ENCODE results near the gene EVI5.

The EVI5 gene

DNA sequence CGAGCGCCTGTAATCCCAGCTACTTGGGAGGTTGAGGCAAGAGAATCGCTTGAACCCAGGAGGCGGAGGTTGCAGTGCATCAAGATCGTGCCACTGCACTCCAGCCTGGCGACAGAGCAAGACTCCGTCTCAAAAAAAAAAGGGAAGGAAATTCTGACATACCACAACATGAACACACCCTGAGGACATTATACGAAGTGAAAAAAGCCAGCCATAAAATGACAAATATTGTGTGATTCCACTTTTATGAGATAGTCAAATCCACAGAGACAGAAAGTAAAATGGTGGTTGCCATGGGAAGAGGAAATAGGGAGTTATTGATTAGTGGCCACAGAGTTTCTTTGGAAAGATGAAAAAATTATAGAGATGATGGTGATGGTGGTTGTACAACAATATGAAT is 41.7 kb downstream of the EVI5 start:
- no peak overlapping the region for H3K4me3 ChIP-seq (ENCODE audit: low read length)
- no peak overlapping the region for H2AFZ ChIP-seq (ENCODE audit: low read depth, low read length)

DNA sequence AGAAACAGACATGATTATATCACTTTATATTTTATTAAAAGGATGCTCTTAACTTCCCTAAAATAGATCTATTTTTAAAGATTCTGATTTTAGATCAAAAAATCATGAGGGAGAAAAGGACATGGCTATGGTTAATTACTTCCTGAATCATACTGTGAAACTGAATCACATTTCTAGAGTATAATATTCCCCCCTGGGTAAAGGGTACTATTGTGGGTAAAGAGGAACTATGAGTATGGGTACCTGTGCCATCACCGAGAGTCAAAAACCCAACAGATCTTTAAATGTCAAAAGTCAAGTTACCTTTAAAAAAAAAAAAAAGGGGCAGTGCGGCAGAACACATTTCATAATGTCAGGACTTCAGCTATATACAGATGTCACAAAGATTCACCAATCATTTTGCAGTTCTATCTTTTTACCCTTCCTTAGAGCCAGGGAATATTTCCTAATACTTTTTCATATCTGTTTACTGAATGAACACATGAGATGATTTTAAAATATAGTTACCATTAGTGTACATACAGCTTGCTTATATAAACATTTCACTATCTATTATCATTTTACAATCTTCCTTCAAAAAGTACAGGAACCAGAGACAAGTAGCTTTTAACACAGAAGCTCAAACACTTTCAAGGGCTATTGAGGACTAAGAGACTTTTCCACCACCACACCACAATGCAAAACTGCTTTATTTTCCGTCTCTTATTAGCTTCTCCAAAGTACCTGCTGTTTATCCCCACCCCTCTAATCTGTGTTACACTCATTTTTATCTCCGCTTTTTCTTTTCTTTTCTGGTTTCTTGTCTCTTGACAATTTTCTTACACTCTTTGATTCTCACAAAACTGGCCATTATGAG is 45.0 kb downstream of the EVI5 start:
- Histone ChIP-seq H3K9me3 (ENCODE audit: insufficient read depth, low read length) (no peaks in the 10 kb centered on the region), H3K27me3 (ENCODE audit: low read depth, low read length) (no peaks in the 10 kb centered on the region), H3K4me3 (ENCODE audit: low read length) (no peak overlapping the region), H3K9ac (ENCODE audit: low read length) (no peak overlapping the region), H2AFZ (ENCODE audit: low read depth, low read length) (no peak overlapping the region), H3K4me1 (ENCODE audit: low read length) (peaks cover 15% of the 10 kb centered on the region), H4K20me1 (ENCODE audit: insufficient read depth, low read length) (no peaks in the 10 kb centered on the region), H3K4me2 (ENCODE audit: low read length) (peak overlapping the region; percentile 48), H3K27ac (ENCODE audit: low read length) (no peak overlapping the region), H3K79me2 (ENCODE audit: low read length) (no peaks in the 10 kb centered on the region), H3K36me3 (replicated peaks; ENCODE audit: low read depth, low read length) (no peaks in the 10 kb centered on the region)
- no peak for TF ChIP-seq EZH2phosphoT487 (IDR thresholded peaks at IDR 0.05; ENCODE audit: low read depth)
- TF ChIP-seq, protein P1, sequence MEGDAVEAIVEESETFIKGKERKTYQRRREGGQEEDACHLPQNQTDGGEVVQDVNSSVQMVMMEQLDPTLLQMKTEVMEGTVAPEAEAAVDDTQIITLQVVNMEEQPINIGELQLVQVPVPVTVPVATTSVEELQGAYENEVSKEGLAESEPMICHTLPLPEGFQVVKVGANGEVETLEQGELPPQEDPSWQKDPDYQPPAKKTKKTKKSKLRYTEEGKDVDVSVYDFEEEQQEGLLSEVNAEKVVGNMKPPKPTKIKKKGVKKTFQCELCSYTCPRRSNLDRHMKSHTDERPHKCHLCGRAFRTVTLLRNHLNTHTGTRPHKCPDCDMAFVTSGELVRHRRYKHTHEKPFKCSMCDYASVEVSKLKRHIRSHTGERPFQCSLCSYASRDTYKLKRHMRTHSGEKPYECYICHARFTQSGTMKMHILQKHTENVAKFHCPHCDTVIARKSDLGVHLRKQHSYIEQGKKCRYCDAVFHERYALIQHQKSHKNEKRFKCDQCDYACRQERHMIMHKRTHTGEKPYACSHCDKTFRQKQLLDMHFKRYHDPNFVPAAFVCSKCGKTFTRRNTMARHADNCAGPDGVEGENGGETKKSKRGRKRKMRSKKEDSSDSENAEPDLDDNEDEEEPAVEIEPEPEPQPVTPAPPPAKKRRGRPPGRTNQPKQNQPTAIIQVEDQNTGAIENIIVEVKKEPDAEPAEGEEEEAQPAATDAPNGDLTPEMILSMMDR (IDR thresholded peaks at IDR 0.05; ENCODE audit: low read depth, low read length): no peak

More for the DNA sequence above, 41.7 kb downstream of the EVI5 start:
- Histone ChIP-seq H3K9me3 (ENCODE audit: insufficient read depth, low read length) (no peaks in the 10 kb centered on the region), H3K9ac (ENCODE audit: low read length) (no peak overlapping the region), H3K27me3 (ENCODE audit: low read depth, low read length) (no peaks in the 10 kb centered on the region), H4K20me1 (ENCODE audit: insufficient read depth, low read length) (no peaks in the 10 kb centered on the region), H3K4me1 (ENCODE audit: low read length) (peaks cover 10% of the 10 kb centered on the region), H3K4me2 (ENCODE audit: low read length) (no peak overlapping the region), H3K27ac (ENCODE audit: low read length) (no peak overlapping the region), H3K79me2 (ENCODE audit: low read length) (peaks cover 5% of the 10 kb centered on the region; the same call in 1 of the 2 replicates), H3K36me3 (replicated peaks; ENCODE audit: low read depth, low read length) (no peaks in the 10 kb centered on the region)
- no peak for TF ChIP-seq EZH2phosphoT487 (IDR thresholded peaks at IDR 0.05; ENCODE audit: low read depth)
- TF ChIP-seq, protein P1 (IDR thresholded peaks at IDR 0.05; ENCODE audit: low read depth, low read length): no peak

DNA sequence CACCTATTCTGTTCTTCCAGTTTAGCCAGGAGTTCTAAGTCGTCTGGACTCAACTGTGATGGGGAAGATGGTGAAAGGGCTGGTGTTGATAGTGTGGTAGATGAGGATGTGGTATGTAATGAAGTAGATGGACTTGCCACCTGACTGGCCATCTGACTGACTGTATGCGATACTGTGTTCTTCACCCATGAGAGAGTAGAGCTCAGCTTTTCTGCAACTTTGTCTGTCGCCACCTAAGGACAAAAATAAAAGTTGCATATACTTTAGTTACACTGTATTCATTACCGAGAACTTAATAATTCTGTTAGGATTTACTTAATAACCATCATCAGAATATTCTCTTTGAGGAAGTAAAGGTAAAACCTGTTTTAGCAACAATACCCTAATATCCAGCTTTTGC is 48.5 kb downstream of the EVI5 start:
- Histone ChIP-seq H3K9ac (ENCODE audit: low read length) (no peak overlapping the region), H3K79me2 (ENCODE audit: low read length) (no peaks in the 10 kb centered on the region), H4K20me1 (ENCODE audit: insufficient read depth, low read length) (no peaks in the 10 kb centered on the region), H2AFZ (ENCODE audit: low read depth, low read length) (no peak overlapping the region), H3K4me2 (ENCODE audit: low read length) (no peak overlapping the region), H3K9me3 (ENCODE audit: insufficient read depth, low read length) (no peaks in the 10 kb centered on the region), H3K27me3 (ENCODE audit: low read depth, low read length) (no peaks in the 10 kb centered on the region), H3K4me3 (ENCODE audit: low read length) (no peak overlapping the region), H3K27ac (ENCODE audit: low read length) (no peak overlapping the region), H3K36me3 (replicated peaks; ENCODE audit: low read depth, low read length) (no peaks in the 10 kb centered on the region), H3K4me1 (ENCODE audit: low read length) (peaks cover 15% of the 10 kb centered on the region)
- TF ChIP-seq EZH2phosphoT487 (IDR thresholded peaks at IDR 0.05; ENCODE audit: low read depth): no peak
- TF ChIP-seq, protein P1 (IDR thresholded peaks at IDR 0.05; ENCODE audit: low read depth, low read length): peak; percentile 44

DNA sequence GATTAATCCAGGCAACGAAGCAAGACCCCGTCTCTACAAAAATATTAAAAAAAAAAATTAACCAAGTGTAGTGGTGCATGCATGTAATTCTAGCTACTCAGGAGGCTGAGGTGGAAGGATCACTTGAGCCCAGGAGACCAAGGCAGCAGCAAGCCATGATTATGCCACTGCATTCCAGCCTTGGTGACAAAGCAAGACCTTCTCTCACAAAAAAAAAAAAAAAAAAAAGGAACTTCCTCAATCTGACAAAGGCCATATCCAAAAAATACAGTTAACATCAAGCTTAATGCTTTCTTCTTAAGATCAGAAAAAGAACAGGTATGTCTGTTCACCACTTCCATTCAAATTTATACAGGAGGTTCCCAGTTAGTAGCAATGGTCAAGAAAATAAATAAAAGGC is 54.4 kb downstream of the EVI5 start:
- TF ChIP-seq, protein P1 (IDR thresholded peaks at IDR 0.05; ENCODE audit: low read depth, low read length): no peak
- TF ChIP-seq EZH2phosphoT487 (IDR thresholded peaks at IDR 0.05; ENCODE audit: low read depth): no peak
- no peaks in the 10 kb centered on the region for H3K79me2 ChIP-seq (ENCODE audit: low read length)
- H4K20me1 ChIP-seq (ENCODE audit: insufficient read depth, low read length): no peaks in the 10 kb centered on the region
- H3K9ac ChIP-seq (ENCODE audit: low read length): no peak overlapping the region
- H3K9me3 ChIP-seq (ENCODE audit: insufficient read depth, low read length): no peaks in the 10 kb centered on the region
- H2AFZ ChIP-seq (ENCODE audit: low read depth, low read length): no peak overlapping the region
- H3K27ac ChIP-seq (ENCODE audit: low read length): no peak overlapping the region
- H3K4me1 ChIP-seq (ENCODE audit: low read length): no peaks in the 10 kb centered on the region
- no peak overlapping the region for H3K4me2 ChIP-seq (ENCODE audit: low read length)
- no peaks in the 10 kb centered on the region for H3K27me3 ChIP-seq (ENCODE audit: low read depth, low read length)
- H3K36me3 ChIP-seq (replicated peaks; ENCODE audit: low read depth, low read length): no peaks in the 10 kb centered on the region
- H3K4me3 ChIP-seq (ENCODE audit: low read length): no peak overlapping the region

Measured in OCI-LY3 (cell line).